Left renal cortex interstitium (tissue), 4 donors: ENCODE data around the gene GRM4. TPM values are rescaled to one million over a fixed set of nuclear protein-coding genes. Genes with fewer than 3 reads are reported as not detected.

Experiments
- DNase-seq, 4 donors: peaks; one replicate each; pipeline ENCODE4 v3.0.0-alpha.2; 2013; ENCODE audit warnings: low read depth in 4 of 4, low spot score in 2 of 4, missing footprints in 1 of 4
- polyA plus RNA-seq, 4 donors: library from polyadenylated mRNA; unstranded; fragments of 120-200 nt; gene quantifications; one replicate each; pipeline ENCODE4 v1.2.1, GENCODE V29; 2013; ENCODE audit not compliant: insufficient read length in 4 of 4

The GRM4 gene
- polyA plus RNA-seq, 4 donors = 0.56 to 0.71 (median 0.62) TPM

DNA sequence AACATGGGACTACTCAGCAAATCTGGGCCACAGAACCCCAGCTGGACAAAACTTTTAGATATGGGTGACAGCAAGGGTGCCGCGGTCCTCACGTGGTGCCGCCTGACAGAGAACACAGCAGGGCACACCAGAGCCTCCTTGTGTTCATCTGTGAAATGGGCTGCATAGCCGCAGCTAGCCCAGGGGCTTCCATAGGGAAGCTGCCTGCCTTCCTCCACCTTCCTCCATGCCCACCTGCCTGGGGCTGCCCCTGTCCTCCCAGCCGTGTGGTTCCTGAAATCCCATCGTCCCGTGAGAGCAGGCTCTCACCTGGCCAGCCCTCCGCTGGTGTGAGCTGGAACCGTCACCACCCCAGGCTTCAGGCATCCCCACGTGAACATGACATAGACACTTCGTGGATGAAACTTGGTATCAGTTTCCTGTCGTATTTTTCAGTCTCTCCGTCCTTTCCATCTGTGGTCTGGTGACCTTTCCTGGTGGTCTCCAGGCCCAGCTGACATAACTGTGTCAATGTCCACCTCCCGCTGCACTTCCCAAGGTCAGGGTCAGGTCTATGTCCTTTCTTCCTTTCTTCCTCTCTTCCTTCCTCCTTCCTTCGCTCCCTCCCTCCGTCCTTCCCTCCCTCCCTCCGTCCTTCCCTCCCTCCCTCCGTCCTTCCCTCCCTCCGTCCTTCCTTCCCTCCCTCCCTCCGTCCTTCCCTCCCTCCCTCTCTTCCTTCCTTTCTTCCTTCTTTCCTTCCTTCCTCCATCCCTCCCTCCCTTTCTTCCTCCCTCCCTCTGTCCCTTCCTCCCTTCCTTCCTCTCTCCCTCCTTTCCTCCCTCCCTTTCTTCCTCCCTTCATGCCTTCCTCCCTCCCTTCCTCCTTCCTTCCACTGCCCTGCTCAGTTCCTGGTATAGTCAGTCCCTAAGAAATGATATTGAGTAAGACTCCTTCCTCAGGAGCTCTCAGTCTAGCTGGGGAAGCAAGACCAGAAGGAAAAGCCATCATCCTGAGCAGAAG lies 78.8 kb downstream of the GRM4 start:
- no peak for DNase-seq

DNA sequence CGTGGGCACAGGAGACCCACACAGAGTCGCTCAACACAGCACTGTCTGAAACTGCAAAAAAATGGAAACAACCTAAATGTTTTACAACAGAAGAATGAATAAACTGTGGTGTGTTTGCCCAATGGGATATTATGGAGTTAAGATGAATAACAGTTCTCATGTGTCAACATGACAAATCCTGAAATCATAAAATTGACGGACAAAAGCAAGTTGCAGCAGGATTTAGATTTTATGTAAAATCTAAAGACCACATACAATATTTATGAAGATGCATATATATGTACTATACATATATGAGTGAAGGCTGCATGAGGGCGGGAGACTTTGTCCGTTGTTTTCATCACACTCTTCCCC lies 79.7 kb downstream of the GRM4 start:
- no peak for DNase-seq

DNA sequence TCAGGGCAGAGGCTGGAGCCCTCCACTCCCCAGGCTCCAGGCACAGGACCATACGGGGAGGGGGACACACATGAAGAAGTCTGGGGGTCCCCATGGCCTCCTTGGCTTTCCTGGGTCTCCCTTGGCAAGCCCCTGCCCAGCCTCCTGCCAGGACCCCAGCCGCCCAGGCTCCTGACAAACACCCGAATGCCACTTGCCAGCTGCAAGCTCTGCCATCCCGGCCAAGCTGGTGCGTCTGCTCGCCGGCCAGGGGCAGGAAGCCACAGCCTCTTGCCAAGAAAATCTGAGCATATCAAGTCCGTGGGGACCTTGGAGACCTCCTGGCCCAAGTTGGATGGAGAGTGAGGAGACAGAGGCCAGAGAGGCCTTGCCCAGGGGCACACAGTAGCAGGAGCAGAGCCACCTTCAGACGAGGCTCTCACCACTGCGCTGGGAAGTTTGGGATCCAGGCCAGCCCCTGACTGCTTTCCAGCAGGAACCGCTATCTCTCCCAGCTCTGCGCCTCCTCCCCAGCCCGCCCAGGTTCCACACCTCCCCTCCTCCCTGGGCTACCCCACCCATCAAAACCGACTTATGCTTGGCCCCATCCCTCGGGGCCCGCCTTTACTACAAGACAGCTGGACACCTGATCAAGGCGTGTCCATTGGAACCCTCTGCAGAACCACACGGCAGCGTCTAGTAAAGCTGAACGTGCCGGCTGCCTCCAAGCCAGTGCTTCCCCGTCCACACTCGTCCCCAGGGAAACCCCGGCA lies 80.2 kb downstream of the GRM4 start:
- no peak for DNase-seq

DNA sequence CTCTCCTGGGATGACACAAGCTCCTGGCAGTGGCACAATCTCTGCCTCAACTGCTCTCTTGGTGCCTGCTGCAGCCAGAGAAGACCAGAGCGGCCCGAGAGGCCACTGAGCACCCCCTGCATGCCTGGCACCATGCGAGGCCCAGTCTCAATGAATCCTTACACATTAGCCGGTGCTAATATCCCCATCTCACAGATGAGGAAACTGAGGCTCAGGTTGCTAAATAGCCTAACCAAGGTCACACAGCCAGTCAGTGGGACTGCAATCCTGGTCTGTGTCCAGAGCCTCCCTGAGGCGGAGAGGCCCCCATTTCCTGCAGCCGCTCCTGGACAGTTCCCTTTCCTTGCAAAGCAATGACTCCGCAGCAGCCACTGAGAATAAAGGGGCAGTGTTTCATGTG lies 81.2 kb downstream of the GRM4 start:
- DNase-seq = no peak

DNA sequence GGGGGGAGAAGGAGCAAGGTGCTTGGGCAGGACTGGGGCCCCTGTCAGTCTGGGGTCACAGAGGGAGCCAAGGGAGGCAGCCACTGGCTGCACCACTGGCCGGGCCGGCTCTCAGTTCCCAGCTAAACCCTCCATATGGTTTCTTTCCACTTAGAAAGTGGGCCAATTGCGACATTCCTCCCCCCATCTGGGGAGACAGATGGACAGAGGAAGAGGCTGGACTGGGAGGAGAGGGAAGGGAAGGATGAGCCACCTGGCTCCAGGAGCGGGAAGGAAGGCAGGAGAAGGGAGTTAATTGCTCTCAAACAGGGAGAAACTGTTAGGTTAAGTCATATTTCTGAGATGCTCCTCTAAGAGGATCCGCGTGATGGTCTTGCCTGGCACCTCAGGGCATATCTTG lies 82.2 kb downstream of the GRM4 start:
- DNase-seq = no peak

DNA sequence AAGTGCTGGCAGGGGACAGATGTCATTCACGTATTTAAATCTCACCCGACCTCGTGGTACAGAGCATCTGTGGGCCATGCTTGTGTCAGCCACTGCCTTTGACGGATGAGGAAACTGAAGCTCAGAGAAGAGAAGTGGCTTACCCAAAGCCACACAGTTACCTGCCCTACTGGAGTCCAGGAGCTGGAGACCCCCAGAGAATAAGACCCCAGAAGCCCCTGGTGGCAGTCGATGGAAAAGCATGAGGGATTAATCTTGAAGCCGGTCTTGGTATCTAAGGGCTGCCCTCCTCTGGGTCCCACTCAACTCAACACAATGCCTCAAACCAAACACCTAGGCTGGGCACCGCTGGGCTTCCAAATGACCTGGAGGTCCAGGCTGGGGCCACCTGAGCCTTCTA lies 83.1 kb downstream of the GRM4 start:
- DNase-seq = no peak

DNA sequence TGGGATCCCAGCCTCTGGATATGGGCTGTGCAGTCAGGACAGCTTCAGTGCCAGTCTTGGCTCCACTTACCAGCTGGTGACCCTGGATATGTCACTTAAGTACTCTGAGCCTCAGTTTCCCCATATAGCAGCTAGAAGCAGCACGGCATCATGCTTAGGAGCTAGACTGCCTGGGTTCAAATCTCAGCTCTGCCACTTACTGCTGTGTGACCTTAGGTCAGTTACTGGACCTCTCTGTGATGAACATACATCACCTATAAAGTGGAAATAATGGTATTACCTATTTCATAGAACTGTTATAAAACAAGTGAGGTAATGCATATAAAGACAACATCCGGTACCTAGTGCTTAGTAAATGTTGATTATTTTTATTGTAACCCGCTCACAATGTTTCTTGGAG lies 83.7 kb downstream of the GRM4 start:
- DNase-seq = no peak

DNA sequence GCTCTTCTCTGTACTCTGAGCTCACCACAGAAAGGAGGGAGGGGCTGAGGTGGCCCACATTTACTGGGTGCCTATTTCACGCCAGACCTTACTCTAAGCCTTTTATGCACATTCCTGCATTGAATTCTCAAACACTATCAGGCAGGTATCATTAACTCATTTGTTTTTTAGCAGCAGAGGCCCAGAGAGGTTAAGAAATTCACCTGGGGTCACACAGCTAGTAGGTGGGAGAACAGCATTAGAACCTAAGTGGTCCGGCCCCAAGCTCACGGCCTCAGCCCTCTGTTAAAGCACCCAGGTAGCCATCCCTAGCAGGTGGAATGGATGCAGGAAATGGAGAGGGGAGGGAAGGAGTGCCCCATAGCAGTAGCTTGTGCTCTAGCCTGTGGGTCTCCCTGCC lies 84.5 kb downstream of the GRM4 start:
- DNase-seq = no peak

DNA sequence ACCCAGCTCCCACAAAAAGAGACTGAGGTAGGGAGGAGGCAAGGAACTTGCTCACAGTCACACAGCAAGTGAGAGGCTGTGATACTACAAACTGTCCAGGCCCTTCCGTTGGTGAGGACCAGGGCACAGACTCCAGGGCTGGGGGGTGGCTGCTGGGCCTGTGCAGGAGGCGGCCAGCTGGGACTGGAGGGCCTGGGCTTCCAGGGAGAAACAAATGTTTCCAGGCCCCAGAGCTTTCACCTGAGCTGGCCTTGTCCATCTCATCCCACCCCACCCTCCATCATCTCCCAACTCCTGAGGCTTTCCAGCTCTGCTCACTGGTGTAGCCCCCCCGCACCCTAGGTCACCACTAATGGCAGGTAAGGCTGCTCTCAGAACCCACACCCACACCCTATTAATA lies 86.0 kb downstream of the GRM4 start:
- DNase-seq = no peak

DNA sequence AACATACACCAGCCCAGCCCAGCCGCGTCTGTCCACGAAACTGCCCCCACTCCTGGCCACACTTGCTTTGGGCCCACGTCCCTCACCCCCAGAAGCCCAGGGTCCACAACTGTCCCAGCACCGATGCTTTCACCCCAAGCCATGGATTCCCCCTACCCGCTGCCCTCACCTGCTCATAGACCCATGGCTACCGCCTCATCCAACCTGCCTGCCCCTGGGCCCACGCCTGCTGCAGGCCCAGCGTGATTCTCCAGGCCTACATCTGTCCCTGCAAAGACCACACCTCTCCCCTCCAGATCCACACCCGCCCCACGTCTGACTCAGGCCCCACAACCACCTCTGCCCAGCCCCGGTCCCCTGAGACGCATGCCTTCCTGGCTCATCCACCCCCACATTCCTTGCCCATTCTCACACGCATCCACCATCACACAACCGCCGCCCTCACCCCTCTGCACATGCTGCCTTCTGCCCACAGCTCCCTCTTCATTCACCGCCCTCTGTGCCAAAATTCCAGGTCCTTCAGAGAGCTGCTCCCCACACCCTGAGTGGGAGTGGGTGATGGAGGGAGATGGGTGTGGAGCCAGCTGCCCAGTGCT lies 86.7 kb downstream of the GRM4 start:
- DNase-seq = no peak

DNA sequence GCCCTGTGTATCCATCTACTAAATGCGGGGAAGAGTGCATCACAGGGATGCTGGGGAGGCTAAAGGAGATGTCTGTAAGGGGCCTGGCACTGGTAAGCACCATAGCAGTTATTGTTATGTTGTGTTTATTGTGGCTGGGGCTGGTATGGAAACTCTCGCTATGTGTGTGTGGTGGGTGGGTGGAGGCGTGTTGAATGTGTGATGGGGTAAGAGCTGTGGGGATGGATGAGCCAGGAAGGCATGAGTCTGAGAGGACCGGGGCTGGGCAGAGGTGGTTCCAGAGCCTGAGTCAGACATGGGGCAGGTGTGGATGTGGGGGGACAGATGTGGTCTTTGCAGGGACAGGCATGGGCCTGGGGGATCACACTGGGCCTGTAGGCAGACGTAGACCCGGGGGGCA lies 88.1 kb downstream of the GRM4 start:
- no peak for DNase-seq

DNA sequence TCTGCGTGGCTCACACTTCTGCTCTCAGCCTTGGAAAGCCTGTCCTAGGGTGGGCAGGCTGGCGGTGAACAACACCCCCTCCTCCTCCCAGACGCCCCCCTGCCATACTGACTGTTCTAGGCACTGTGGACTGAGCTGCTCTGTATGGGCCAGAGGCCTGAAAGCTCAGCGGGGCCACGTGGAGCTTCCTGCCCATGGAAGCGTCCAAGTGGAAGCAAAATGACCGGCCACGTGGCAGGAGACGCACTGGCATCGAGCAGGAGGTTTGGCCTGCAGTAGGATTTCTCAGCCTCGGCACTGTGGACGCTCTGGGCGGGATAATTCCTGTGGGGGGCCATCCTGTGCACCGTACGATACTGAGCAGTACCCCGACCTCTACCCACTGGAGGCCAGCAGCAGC lies 88.7 kb downstream of the GRM4 start:
- DNase-seq = no peak

DNA sequence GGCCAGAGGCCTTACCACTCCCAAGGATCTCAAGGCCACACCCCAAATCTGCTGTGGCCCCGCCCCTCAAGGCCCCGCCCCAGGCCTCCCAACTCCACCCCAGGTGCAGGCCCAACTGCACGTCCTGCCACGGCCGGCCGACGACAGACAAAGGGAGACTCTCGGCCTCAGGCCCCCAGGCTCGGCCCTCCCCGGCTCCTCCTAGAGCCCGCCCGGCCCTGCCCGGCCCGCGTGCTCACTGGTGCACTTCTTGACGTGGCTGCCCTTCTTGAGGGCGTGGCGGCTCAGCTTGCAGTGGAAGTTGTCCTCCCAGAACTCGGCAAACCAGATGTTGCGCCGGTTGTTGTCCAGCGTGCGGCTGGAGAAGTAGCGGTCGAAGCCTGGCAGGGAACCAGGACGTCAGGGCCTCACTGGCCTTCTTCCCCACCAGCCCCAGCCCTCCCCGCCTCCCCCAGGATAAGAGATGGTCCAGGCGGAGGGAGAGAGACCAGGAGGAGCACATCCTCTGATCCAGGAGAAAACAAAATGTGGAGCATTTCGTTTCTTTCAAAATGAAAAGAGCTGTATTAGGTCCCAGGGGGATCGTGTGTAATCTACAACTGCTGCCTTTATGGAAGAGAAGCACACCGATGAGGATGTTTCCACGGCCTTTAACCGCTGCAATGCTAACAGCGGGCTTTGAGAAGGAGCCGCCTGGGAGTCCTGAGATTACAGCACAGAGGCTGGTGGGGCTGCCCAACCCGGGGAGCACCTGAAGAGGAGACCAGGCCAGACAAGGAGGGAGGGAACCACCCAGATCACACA lies 89.4 kb downstream of the GRM4 start:
- peak; percentile 27 to 58 (median 44) for DNase-seq

DNA sequence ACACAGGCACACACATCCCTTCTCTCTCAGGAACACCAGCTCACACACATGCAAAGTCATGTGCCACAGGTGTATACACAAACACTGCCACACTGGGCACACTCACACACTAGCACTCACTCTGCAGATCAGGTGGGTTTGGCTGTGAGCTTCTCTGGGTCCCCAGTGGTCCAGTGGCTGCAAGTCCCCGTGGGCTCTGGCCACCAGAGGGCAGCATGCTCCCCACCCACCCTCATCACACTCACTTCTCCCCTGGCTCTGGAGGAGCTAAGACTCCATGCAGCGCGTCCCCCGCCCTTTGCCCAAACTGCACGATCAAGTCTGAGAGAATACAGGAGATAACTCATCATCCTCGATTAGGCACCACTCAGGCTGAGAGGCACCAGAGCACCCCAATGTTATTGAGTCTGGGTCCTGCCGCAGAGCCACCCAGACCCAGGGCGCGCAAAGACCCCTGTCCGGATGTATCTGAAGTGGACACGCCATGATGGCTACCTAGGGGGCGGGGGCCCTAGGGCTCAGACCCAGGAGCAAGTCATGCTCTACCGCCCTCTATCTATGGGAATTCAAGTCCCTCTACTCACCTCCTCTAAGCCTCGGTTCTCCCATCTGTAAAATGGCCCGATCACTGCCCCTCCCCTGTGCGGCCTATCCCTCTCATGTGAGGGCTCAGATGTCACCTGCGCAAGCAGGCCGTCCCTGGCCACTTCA lies 90.5 kb downstream of the GRM4 start:
- DNase-seq = peak in 3 of 4 donors; percentile 24 to 56 (median 35)

DNA sequence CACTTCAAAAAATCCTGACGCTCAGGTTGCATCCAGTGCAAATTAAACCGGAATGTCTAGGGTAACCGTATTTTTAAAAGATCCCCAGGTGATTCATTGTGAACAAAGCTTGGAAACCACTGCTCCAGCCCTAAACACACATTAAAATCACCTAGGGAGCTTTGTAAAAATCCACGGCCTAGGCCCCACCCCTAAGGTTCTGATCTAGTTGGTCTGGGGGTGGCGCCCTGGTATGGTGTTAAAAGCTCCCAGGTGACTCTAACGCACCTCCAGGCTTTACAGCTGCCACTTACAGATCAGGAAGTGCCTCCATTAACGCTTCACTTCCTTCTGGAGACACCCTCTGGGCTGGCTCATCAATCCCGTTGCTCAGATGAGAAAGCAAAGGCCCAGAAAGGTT lies 92.2 kb downstream of the GRM4 start:
- no peak for DNase-seq

DNA sequence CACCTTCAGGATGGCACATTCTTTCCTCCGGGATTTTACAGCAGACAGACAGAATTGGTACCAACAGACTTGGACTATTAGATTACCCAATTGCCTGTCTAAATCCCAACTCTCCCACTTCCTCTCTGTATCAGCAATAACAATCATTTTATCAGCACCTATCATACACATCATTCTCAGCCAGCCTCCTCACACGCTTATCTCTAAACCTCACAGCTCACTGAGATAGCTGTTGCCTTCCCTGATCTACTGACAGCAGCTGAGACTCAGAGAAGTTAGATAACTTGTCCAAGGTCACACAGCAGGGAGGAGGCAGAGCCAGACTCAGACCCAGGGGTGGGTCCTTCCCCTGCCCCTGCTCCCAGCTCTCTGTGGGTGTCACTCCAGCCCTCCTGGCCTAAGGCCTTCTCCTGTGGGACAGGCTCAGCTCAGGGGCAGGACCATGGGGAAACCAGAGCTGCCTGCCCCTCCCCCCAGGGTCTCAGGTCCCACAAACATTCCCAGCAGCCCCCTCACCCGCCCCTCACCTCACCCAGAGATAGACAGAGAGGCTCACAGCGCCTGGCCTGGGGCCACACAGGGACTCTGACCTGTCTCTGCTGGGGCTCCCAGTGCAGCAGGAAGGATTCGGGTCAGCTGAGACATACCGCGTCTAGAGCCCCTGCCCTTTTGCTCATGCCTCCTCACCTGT lies 92.8 kb downstream of the GRM4 start:
- DNase-seq = no peak

DNA sequence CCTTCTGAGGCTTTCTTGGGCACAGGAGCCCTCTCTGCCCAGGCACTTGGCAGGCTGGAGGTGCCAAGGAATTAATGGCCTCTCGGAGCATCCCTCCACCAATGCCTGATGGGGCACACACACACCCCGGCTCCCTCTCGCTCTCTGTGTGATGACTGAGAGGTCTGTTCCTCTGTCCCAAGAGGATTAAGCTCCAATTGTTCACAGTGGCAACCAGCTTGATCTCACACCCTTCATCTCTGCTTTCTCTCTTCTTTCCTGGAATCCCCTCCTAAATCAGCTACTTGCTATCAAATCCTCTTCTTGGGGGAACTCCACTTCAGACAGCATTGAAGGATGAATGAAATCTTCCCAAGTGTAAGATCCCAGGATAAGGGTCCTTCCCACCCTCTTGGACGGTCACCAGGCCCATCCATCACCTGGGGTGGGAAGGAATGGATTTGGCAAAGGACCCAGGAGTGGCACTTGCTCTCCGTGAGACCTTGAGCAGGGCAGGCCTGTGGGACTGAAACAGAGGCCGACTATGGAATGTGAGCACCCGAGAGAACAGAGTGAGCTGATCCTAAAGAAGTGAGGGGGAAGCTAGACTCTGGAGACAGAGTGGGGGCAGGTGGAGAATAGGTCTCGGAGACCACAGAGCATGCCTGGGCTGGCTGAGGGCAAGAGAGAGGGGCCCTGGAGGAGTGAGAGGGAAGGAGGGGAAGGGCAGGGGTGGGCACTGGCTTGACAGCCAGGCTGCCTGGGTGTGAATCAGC lies 93.6 kb downstream of the GRM4 start:
- no peak for DNase-seq

DNA sequence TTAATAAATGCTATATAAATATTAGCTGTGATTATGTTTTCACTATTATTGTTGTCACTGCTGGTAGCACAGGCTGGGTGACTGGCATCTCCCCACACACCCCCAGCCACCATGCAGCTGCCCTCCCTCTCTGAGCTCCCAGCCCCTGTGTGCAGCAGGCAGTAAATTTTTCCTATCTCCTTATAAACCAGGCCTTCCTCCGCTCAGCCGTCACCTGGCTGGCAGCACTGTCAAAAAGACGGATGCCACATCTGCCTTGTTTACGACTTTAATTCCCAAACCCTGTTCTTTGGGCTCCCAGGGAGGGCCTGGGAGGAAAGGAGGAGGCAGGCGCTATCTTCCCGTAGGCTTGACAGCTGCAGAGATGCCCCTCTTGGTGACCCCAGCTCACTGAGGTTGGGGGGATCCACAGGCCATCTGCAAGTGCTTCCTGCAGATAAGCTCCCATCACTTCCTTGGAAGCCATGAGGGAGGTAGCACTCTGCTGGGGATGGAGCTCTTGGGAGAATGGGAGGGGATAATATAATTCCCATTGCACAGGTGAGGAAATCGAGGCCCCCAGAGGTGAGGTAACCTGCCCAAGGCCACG lies 94.5 kb downstream of the GRM4 start:
- no peak for DNase-seq
